NCI-H1092 treated with DMSO at 0.1 percent for 48 hours (cell line): ENCODE results near the gene DMPK.
"Not testable (repeated sequence)": the region's sequence is repeated elsewhere in the genome, so short reads cannot be mapped to it uniquely, and the experiment has no call there.

ENCODE experiments used
- DNase-seq: peaks from one replicate; lab custom pipeline; 2025; lab: John Stamatoyannopoulos, UW

Gene DMPK

DNA sequence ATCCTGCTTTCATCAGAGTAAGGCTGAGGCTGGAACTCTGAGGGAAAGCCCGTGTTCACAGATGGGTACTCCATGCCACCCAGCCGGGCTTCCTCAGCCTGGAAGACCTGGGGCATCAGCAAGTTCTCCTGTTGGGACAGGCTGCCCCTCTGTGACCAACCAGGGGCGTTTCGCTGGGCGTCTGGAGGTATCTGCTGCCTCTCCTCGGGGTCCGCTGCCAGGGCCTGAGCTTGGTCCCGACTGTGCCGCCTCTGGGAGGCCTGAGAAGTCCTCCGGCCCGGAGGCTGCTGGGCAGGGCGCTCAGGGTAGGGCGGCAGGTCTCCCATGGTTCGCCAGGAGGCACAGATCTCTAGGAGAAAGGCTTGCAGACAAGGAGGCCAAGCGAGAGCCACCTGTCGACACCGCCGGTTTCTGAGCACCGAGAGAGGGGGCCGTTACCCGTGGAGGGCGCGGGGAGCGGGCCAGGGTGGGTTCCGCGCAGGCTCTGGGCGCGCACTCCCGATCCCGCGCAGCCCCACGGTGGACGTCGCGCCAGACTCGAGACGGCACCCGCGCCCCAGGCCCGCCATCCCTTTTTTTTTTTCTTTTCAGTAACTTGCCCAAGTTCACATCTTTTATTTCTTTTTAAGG, 32.7 kb upstream of the DMPK start, which contains the start of gene RSPH6A:
RSPH6A (minus strand) TSS at position 458 of the 630 bp plus-strand sequence; CDS start at position 326, 132 bp downstream.
- DNase-seq = no peak

DNA sequence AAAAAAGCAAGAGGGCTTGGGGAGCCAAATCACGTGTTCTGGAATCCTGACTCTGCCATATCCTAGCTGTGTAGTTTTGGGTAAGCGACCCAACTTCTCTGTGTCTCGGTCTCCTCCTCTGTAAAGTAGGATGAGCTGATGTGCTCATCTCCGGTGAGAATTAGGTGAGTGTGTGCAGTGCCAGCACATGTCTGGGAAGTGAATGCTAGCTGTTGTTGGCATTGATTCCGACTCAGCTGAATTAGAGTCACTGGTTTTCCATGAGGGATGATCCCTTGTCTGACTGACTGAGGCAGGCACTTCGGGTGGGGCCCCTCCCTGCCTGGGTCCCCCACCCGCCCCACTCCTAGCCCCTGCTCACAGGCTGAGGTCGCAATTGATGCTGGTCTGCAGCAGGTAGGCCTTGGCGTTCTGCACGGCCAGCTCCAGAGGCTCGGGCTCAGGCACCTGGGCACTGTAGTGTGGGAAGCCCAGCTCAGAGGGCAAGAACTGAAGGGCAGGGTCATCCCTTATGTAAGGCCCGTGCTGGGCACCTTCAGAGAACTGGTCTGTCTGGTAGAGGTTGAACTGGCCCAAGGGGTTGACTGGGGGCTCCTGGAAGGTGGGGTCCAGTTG, 32.0 kb upstream of the DMPK start:
- DNase-seq = no peak

DNA sequence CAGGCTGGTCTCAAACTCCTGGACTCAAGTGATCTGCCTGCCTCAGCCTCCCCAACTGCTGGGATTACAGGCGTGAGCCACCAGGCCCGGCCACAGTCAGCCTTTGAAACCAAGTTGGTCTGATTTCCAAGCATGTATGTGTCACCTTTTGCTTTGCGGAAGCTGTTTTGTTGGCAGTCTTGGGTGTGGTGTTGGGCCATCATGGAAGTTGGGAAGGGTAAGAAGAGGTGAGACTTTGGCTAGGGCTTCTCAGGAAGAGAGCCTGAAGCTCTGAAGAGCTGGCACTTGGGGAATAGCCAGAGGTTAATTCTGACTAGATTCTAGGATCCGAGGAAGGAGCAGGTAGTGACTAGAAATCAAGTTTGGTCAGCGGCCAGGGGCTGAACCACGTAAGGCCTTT, 30.0 kb upstream of the DMPK start:
- DNase-seq = no peak

DNA sequence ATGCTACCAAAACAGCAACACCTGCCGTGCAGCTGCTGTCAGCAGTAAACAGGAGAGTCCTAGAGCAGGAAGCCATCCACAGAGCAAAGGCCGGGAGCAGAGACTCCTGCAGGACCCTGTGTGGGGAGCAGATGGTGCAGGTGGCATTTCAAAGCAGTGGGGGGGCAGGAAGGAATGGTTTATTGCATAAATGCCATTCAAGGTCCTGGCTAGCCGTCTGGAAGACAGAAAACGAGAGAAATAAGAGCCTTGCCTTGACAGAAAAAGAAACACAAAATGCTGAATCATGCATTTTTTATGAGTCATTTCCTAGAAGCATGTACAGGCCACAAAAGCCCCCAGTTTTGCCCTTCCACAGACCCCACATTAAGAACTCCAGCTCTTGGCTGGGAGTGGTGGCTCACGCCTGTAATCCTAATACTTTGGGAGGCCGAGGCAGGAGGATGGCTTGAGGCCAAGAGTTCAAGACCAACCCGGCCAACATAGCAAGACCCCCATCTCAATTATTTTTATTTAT, 27.4 kb upstream of the DMPK start:
- peak; percentile 12 for DNase-seq

DNA sequence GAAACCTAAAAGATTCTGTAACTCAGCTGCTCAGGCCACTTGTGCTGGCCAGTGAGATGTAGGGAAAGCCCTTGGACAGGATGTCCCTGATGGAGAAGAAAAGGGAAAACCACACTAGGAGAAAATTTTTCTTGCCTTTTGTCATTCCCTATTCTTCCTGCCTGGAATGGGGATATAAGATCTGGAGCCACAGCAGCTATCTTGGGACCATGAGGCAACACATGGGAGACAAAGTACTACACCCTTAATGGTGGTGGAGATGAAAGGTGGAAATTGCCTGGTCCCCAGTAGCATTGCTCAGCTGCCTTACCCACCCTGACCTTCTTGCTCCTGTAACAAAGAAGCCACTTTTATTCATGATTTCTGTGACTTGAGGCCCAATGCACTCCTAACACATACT, 23.4 kb upstream of the DMPK start:
- DNase-seq = no peak

DNA sequence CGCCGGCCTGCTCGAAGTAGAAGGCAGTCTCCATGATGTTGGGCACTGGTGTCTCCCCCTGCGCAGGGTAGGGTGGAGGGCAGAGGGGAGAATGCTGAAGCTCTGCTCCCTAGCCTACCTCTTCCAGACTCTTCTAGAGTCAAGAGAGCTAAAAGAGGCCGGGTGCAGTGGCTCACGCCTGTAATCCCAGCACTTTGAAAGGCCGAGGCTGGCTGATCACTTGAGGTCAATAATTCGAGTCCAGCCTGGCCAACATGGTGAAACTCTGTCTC, 22.6 kb upstream of the DMPK start:
- DNase-seq = no peak

DNA sequence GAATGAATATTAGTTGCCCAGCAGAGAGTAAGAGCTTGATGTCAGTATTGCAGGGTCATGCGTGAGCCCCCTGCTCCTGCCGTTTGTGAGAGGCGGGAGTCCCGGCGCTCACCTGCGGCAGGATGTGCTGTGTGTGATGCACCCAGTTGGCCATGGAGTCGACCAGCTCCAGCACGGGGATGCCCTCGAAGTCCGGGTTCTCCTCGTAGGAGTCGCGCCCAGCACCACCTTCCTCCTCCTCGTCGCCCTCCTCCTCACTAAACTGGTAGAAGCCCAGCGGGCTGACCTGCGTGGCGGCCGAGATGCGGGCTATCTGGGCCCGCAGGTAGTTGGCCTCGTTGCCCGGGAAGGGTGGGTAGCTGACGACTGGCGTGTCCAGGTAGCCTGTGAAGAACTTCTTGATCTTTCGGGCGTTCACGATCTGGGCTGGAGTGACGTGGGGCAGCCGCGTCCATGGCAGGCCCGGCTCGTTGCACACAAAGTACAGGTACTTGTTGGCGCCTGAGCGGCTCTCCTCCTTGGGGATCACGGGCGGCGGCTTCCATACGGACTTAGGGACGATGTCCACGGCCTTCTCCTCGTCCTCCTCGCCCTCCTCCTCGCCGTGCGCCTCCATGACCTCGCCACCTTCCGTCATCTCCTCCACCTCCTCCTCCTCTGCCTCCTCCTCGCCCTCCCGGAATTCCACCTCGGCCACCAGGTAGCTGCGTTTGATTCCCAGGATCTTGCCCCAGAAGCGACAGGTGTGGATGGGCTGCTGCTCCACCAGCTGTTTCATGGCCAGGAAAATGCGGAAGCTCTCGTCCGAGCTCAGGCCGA, 22.1 kb upstream of the DMPK start:
- no peak for DNase-seq

DNA sequence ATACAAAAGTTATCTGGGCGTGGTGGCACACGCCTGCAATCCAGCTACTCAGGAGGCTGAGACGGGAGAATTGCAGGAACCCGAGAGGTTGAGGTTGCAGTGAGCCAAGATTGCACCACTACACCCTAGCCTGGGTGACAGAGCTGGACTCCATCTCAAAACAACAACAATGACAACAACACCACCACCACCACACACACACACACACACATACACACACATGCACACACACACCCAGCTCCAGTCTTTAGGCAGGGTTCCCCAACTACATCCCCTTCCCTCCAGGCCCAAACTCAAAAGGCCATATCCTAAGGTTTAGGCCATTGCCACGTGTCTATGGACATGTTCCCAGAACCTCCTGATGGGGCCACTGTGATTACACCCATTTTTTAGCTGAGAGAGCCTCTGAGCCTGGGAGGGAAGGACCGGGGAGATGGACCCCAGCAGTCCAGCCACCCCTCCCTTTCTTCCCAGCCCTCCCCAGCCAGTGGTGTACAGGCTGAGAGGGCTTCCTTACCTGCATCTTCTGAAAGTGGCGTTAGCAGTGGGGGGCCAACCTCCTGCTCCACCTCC, 19.4 kb upstream of the DMPK start:
- no peak for DNase-seq

DNA sequence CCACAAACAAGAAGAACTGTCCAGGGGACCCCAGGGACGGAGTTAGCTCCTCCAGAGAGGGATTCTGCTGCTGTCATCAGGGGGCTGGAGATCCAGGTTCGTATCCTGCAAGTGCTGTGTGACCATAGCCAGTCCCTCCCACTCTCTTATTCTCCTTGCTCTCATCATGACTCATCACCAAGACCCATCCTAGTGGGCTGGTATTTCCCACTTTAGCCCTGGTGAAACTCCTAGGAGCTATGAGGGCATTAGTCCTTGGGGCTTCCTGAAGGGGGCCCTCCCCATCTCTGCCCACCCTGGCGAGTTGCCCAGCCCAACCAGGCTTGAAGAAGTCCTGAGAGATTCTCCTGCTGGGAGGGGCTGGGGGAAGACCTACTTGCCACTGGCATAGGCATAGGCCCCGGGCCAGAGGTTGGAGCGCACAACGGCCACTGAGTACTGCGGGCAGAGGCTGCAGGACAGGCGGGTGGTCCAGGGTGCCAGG, 17.8 kb upstream of the DMPK start:
- no peak for DNase-seq

DNA sequence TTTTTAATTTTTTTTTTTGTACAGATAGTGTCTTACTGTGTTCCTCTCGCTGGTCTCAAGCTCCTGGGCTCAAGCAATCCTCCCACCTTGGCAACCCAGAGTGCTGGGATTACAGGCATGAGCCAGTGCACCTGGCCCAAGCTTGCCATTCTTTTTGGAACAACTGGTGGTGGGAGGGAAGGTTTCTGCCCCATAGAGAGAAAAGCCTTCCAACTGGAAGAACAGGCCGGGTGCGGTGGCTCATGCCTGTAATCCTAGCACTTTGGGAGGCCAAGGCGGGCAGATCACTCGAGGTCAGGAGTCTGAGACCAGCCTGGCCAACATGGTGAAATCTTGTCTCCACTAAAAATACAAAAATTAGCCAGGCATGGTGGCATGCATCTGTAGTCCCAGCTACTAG, 17.3 kb upstream of the DMPK start:
- not testable (repeated sequence) for DNase-seq

DNA sequence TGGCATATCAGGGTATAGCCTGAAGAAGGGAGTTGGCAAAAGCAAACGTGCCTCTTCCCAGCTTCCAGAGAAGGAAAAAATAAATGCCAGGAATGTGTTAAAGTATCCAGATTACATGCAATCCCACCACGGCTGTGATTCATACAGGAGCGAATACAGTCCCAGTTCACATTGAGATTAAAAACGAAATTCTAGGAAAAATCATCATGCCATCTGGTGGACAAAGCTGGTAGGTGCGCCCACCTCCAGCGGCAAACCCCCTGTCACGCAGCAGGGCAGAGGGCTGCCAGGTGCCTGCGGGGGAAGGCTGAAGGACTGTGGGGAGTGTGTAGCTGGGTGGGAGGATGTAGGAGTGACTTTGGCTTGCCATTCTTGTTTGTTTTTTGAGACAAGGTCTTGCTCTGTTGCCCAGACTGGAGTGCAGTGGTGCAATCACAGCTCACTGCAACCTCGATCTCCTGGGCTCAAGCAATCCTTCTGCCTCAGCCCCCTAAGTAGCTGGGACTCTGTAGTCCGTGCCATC, 16.8 kb upstream of the DMPK start:
- peak; percentile 55 for DNase-seq

DNA sequence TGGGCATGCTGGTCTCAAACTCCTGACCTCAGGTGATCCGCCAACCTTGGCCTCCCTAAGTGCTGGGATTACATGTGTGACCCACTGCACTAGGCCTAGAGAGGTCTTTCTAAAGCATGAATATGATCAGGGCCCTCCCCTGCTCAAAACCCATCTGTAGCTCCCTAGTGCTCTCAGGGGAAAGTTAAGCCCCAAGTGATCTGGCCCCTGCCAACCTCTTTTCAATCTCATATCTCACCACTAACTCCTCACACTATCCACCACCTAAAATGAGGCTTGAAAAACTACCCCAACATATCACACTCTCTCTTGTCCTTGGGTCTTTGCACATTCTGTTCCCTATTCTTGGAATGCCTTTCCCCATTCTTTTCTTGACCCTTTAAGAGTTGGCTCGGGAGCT, 12.3 kb upstream of the DMPK start:
- no peak for DNase-seq

DNA sequence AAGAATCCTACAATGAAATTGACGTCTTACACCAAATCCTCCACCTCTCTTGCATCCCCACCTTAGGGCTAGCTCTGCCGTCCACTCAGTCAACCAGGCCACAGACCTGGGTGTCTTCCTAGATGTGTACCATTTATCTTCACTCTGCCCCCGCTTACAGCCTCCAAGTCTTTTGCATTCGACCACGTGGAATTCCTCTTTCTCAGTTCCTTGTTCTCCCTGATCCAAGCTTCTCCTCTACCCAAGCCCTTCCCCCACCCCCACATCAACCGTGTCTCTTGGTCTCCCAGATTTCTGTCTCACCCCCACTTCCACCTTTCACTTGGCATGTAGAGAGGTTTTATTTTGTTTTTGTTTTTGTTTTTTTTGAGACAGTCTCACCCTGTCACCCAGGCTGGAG, 11.6 kb upstream of the DMPK start:
- no peak for DNase-seq

DNA sequence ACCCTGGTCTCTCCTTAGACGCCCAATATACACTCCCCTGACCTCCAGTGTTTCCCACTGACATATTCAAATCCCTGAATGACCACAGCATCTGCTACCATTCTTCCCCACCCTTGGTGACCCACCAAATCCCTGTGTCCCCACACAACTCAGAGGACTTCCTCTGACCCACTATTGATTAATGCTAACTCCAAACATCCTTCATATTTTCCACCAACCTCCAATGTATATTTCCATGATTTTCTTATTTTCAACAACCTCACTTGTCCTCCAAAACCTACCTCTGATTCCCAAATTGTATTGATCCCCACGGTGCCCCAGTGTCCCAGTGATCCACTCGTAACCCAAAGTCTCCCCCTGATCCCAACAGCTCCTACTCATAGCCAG, 10.9 kb upstream of the DMPK start:
- no peak for DNase-seq

DNA sequence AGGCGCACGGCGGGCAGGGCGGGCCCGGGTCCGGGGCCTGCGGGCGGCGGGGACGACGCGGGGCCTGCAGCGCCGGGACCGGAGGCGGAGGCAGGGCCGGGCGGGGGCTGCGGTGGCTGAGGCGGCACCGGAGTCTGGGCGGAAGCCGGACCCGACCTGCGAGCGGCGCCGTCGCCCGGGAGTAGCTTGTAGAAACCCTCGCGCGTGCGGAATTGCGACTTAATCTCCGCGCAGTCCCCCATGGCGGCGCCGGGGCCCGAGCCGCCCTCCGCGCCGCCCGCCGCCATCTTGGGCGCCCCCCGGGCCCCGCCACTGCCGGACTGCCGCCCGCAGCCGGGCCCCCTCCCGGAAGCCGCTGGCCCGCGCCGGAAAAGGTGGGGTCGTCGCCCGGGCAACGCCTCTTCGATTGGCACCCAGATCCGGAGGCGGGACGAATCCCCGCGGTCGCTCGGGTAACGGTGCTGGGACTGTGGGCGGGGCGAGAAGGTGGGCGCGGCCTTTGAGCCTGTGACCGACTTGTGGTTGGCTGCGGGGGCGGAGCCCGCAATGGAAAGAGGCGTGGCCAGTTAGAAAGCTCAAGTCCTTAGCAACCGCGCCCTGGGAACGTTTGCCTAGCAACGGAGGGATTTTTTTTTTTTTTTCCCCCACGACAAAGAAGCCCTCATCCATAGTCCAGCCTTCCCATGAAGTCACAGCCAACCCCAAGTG, 10.3 kb upstream of the DMPK start, which contains the start of gene DMWD:
DMWD (minus strand) TSS at position 376 of the 708 bp plus-strand sequence; CDS start at position 287, 89 bp downstream.
- peak; percentile 96 for DNase-seq

DNA sequence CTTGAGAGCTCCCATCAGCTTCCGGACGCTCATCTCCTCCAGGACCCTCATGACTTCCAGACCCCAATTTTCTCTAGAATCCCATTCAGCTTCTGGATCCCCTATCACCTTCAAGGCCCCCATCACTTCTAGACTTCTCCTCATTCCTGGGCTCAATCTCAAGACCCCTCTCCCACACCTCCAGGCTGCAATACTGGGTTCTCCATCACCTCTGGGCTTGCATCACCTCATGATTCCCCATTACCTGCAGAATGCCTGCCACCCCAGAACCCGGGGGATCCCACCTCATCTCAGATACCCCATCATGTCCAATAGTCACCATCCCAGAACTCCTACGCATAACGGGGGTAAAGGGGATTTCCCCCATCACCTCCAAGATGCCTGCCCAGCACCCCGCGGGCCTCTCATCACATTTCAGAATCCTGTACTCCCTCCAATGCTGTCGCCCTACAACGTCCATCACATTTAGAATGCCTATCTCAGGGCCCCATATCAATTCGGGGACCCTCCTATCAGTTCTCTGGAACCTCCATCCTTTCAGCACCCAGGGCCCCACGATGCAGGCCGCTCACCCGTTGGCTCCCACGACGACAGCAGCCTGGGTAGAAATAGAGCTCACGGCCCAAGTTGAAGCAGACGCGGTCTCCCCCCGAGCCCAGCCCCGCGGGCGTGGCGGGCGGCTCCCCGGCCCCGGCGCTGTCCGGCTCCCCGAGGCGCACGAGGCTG, 9.6 kb upstream of the DMPK start:
- no peak for DNase-seq

DNA sequence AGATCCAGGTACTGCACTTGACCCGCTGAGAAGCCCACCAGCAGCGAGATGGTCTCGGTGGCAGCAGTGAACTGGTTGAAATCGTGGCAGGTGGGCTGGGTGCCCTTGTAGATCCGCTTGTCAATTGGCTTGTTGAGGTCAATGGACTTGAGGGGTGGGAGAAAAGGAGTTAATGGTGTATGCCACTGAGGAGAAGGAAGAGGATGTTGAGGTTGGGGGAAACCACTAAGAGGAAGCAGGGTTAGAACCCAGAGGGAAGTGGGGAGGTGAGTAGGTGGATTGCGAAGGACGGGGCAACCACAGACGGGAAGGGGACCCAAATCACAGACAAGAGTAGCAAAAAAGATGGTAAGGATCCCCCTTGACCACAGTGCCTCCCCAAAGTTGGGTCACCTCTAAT, 8.7 kb upstream of the DMPK start:
- no peak for DNase-seq

DNA sequence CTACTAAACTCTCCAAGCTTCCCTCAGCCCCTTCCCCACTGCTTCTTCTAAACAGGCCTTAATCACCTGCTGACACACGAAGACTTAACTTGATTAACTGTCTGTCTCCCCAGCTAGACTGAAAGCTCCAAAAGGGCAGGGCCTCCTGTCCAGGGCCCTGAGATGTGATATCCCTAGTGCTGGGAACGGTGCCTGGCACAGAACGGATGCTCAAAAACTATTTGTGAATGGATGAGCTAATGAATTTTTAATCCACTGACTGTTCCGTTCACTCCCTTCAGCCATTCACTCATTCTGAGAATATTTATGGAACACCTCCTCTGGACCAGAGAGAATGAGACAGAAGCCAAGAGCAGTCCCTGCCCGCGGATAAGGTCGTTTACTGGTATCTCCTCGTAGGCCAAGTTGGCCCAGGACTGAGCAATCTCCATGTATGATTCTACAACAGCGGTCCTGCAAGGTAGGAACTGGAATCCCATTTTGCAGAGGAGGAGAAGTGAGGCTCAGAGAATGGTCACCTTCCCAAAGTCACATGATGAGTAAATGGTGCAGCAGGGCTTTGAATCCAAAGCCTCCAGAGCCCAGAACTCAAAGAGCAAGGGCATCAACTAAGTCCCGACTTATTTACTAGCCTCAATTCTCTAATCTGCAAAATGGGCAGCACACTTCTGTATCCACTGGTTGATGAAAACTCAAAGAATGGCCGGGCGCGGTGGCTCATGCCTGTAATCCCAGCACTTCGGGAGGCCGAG, 6.9 kb upstream of the DMPK start:
- DNase-seq = no peak

DNA sequence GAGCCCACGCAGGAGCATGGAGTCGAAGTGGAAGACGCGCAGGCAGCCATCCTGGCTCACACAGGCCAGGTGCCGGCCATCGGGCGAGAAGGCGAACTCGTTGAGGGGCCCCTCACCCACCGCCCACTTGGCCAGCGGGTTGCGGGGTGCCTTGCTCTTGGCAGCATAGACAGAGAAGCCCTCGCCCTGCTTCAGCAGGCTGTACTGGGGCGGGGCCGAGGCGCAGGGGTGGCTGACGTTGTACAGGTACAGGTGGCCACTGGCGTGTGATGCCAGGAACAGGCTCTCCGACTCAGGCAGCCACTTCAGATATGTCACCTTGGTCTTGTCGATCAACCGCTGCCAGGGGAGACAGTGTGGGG, 4.2 kb upstream of the DMPK start:
- no peak for DNase-seq

DNA sequence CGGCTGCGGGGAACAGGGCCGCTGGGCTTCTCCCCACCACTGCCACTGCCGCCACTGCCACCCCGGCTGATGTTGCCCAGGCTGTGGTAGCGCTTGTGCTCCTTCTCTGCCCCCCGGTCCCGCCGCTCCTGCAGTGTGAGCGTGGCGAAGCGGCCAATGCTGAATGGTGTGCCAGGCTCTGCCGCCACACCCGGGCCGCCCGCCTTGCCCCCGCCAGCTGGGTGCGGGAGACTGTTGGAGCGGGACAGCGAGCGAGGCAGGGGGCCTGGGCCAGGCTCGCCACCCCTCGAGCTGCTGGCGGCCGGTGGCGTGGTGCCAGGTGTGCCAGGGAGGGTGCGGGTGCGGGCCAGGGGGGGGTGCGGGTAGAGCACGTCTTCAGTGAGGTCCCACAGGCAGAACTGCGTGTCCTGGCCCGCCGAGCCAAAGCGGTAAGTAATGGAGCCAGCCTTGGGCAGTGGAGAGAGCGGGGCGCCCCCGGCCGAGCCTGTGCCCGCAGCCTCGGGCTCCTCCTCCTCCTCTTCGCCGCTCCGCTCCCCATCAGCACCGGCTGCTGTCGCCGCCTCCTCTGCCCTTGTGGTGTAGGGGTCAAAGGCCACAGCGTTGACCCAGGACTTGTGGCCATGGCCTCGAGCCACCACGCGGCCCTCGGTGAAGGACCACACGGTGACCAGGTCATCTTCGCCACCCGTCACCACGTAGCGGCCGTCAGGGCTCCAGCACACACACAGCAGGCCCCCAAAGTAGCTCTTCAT, 3.7 kb upstream of the DMPK start:
- DNase-seq = no peak
